Measurements from ENCODE around the gene ZNF222.
A peak's percentile ranks its signal among the peaks of the same experiment; 100 is the strongest.

The ZNF222 gene

GRCh38 chr19:44072543-44073401 is 47.6 kb downstream of the ZNF222 start:
- TF ChIP-seq CREB5 (CRISPR knock-in tag; IDR thresholded peaks at IDR 0.05; ENCODE audit: low read depth) = no peak
- ATAC-seq = peak; percentile 66

GRCh38 chr19:44076325-44076724 is 51.1 kb downstream of the ZNF222 start:
- TF ChIP-seq ISL1 (CRISPR knock-in tag; IDR thresholded peaks at IDR 0.05) (no peak), ZNF70 (CRISPR knock-in tag; IDR thresholded peaks at IDR 0.05) (no peak), PPARA (CRISPR knock-in tag; IDR thresholded peaks at IDR 0.05; ENCODE audit: borderline replicate concordance) (no peak), ZC3H10 (CRISPR knock-in tag; IDR thresholded peaks at IDR 0.05) (no peak), TCF4 (CRISPR knock-in tag; IDR thresholded peaks at IDR 0.05; ENCODE audit: borderline replicate concordance) (no peak), ZNF565 (CRISPR knock-in tag; conservative IDR thresholded peaks at IDR 0.05; ENCODE audit: low read depth) (no peak), CSRNP3 (CRISPR knock-in tag; IDR thresholded peaks at IDR 0.05) (no peak), POU6F1 (CRISPR knock-in tag; IDR thresholded peaks at IDR 0.05; ENCODE audit: borderline replicate concordance, low read depth) (no peak), ESRRG (CRISPR knock-in tag; IDR thresholded peaks at IDR 0.05) (no peak), ZFP3 (CRISPR knock-in tag; IDR thresholded peaks at IDR 0.05) (no peak), TOX (CRISPR knock-in tag; IDR thresholded peaks at IDR 0.05; ENCODE audit: borderline replicate concordance) (no peak)
- no peak for ATAC-seq

Measured in SK-N-SH treated with all-trans-retinoic acid at 6 μM for 48 hours (cell line).